NCI-H345 treated with DMSO at 0.1 percent for 48 hours (cell line): ENCODE measurements around the gene PCGF3.
"Not testable (repeated sequence)": the region's sequence is repeated elsewhere in the genome, so short reads cannot be mapped to it uniquely, and the experiment has no call there.

Source experiments
- DNase-seq: peaks from one replicate; lab custom pipeline; 2025; ENCODE audit not compliant: unreplicated experiment; lab: John Stamatoyannopoulos, UW

PCGF3 gene

DNA sequence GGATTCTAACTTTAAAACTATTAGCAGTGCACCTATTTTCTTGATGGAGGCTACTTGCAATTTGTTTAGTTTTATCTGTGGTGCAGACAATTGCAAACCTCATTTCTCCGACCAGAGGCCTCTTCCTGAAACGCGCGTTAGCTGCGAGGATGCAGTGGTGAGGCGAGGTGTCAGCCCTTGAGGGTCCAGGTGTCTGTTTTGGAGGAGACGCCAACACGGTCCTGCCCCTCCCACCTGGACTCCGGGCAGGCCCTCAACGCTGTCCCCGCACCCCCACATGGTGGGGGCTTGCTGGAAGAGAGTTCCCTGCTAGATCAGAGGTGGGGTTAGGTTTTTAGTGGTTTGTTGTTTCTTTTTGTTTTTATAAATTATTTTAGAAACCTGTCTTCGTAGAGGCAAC is 34.4 kb downstream of the PCGF3 start:
- DNase-seq: no peak

GRCh38 chr4:740656-741282 is 35.1 kb downstream of the PCGF3 start:
- DNase-seq: no peak

- DNase-seq: no peak
These were observed 36.6 kb downstream of the PCGF3 start for GRCh38 chr4:742096-742741.

- peak; percentile 13 for DNase-seq
These were observed 37.2 kb downstream of the PCGF3 start for GRCh38 chr4:742742-743311.

DNA sequence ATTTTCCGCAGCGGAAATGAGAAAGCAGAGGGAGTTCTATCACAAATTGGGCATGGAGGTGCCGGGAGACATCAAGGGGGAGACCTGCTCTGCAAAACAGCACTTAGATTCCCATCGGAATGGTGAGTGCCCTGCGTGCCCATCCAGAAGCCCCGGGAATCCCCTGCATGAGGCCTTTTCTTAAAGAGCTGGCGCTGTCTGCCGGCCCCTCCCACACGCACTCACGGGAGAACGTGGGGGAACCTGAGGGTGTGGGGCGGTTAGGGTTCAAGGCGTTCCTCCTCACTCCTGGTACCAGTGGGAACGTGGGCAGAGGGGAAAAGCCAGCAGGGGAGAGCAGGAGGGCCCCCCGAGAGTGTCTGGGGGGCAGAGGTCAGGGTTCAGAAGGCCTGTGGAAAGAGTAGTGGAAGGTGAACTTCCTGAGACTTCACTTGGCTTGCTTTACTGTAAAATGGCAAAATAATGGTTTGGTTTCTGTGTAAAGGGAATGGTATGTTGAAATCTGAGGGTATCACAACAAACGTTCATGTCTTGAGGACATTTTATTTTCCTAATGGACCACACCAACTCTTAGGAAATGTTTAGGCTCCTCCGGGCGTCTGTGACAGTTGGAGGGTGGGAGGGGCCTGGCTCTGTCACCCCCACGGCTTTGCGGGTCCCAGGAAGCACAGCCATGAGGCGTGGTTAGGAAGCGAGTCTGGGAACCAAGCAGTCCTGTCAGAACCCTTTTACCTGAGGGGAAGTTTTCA is 38.0 kb downstream of the PCGF3 start:
- DNase-seq: no peak

- DNase-seq: no peak
These were observed 38.7 kb downstream of the PCGF3 start for GRCh38 chr4:744212-744841.

GRCh38 chr4:747546-748170 is 42.0 kb downstream of the PCGF3 start:
- DNase-seq: no peak

GRCh38 chr4:748461-748860 is 42.8 kb downstream of the PCGF3 start:
- no peak for DNase-seq

- no peak for DNase-seq
These were observed 44.4 kb downstream of the PCGF3 start for GRCh38 chr4:749698-750666.

- DNase-seq: peak; percentile 68
These were observed 46.0 kb downstream of the PCGF3 start for GRCh38 chr4:751676-752075.

- peak; percentile 24 for DNase-seq
These were observed 46.7 kb downstream of the PCGF3 start for GRCh38 chr4:752196-752861.

- DNase-seq: not testable (repeated sequence)
These were observed 47.6 kb downstream of the PCGF3 start for GRCh38 chr4:753186-753585.

- no peak for DNase-seq
These were observed 48.8 kb downstream of the PCGF3 start for GRCh38 chr4:754221-755120.

GRCh38 chr4:757111-757510 is 51.5 kb downstream of the PCGF3 start:
- no peak for DNase-seq

DNA sequence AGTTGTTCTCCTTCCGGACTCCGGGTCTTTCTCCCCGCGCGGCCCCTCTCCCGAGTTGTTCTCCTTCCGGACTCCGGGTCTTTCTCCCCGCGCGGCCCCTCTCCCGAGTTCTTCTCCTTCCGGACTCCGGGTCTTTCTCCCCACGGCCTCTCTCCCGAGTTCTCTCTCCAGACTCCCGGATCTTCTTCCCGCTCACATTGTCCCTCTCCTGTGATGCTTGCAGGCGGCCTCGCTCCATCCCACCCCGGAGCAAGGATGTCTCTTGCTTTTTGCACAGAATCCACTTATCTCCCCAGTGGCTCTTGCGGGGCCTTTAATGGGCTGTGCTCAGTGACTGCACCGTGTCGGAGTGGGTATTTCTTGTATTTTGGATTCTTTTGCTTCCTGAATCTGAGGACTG is 54.2 kb downstream of the PCGF3 start:
- DNase-seq: not testable (repeated sequence)

DNA sequence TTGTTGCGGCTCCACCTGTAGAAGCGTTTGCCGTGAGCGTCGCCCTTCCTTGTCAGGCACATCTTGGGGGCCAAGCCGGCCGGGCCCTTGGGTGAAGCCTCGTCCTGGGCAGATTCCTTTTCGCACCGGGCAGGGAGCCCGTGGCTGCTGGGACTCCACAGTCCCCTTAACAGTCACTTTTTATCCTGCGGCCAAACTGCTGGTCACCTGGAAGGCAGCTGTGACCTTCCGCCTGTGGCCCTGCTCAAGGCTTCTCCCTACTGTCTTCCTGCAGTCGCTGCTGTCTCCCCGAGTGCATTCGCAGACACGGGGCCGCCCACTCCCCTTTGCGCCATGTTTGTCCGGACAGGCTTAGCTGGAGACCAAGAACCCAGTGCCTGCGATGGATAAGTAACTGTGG is 55.0 kb downstream of the PCGF3 start:
- DNase-seq: no peak

DNA sequence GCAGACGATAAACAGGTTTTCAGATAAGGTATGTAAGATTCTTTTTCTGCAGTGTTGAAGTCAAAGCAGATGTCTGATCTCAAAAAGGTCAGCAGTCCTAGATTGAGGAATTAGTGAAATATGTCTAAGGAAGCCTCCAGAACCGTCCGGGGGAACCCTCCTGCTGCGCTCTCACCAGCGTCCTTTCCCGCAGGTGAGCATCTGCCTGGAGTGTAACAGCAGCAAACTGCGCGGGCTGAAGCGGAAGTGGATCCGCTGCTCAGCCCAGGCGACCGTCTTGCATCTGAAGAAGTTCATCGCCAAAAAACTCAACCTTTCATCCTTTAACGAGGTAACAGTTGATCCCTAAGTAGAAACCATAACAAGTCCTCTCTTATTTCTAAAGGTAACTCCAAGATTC is 55.5 kb downstream of the PCGF3 start:
- no peak for DNase-seq

DNA sequence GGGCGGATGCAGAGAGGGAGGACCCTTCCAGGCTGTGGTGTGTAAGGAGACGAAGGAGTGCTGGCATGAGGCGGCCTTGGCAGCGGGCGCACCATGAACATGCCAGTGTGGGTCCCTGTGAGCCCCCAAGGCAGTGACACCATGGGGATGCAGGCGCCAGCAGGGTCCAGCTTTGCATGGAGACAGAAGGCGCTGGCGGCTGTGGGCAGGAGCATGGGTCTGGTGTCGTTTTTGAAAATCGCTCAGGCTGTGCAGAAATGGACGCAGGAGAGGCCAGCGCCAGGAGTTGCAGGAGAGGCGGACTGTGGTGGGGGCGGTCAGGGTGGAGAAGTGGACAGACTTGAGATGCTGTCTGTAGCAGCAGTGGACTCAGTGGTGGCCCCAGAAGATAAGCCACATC is 56.1 kb downstream of the PCGF3 start:
- no peak for DNase-seq
